SK-N-SH (cell line): ENCODE data around the gene WBP2. TPM values are rescaled to one million over a fixed set of nuclear protein-coding genes. Genes with fewer than 3 reads are reported as not detected.

Experiments used
- CTCF ChIA-PET: fragments of 300-600, 350-600 bp; formaldehyde crosslinking; extraction: SDS; loops from one replicate; lab custom pipeline; 2021; lab: Yijun Ruan, JAX
- POLR2A ChIA-PET: fragments of 350-600 bp; sonication (Branson Sonifier 250); formaldehyde crosslinking; extraction: SDS; loops from one replicate; lab custom pipeline; 2020; ENCODE audit warnings: antibody characterized with exemption, inconsistent platforms; lab: Yijun Ruan, JAX
- DNase-seq: peaks from one replicate; pipeline ENCODE4 v3.0.0; 2012
- H2AFZ ChIP-seq: fragments of 200-600 bp; sonication (generic); 2 replicates; pipeline ENCODE4 v1.8.1; 2016; ENCODE audit warnings: antibody characterized with exemption, mild to moderate bottlenecking, low read depth
- H3F3A ChIP-seq: fragments of 200-600 bp; sonication (generic); replicated peaks from 2 replicates; pipeline ENCODE3; 2016; ENCODE audit warnings: antibody characterized with exemption, mild to moderate bottlenecking; ENCODE audit not compliant: insufficient read depth
- H3K27ac ChIP-seq, 2 experiments: fragments of 200-500 bp in 1 of 2; fragments of 200-600 bp in 1 of 2; sonication (Bioruptor generic) in 1 of 2; sonication (generic), shearing (Covaris generic) in 1 of 2; 2 replicates each; pipeline versions ENCODE4 v1.5.1 to v1.6.1; 2014 to 2016; ENCODE audit warnings: low read depth in 2 of 2, inconsistent platforms in 1 of 2, low read length in 1 of 2, mild to moderate bottlenecking in 1 of 2, mixed read lengths in 1 of 2
- H3K27me3 ChIP-seq: fragments of 200-600 bp; sonication (generic), shearing (Covaris generic); 2 replicates; pipeline ENCODE4 v1.6.1; 2016; ENCODE audit warnings: mixed run types; ENCODE audit not compliant: insufficient read depth
- H3K36me3 ChIP-seq, 2 experiments: fragments of 200-500 bp in 1 of 2; fragments of 200-600 bp in 1 of 2; sonication (Bioruptor generic) in 1 of 2; sonication (generic) in 1 of 2; replicated peaks in 1 of 2; 2 replicates each; pipeline versions ENCODE3 to v1.5.1; 2014 to 2016; ENCODE audit warnings: low read length in 1 of 2, mild to moderate bottlenecking in 1 of 2; ENCODE audit not compliant: insufficient read depth in 2 of 2, control insufficient read depth in 1 of 2
- H3K4me1 ChIP-seq, 2 experiments: fragments of 200-500 bp in 1 of 2; fragments of 200-600 bp in 1 of 2; sonication (Bioruptor generic) in 1 of 2; sonication (generic), shearing (Covaris generic) in 1 of 2; 2 replicates each; pipeline versions ENCODE4 v1.5.1 to v1.6.1; 2014 to 2016; ENCODE audit warnings: low read depth in 1 of 2, low read length in 1 of 2, mixed run types in 1 of 2; ENCODE audit not compliant: insufficient read depth in 2 of 2, control insufficient read depth in 1 of 2
- H3K4me2 ChIP-seq: fragments of 200-600 bp; sonication (generic), shearing (Covaris generic); 2 replicates; pipeline ENCODE4 v1.6.1; 2017; ENCODE audit warnings: mixed run types
- H3K4me3 ChIP-seq, 2 experiments: fragments of 200-500 bp in 1 of 2; fragments of 200-600 bp in 1 of 2; sonication (Bioruptor generic) in 1 of 2; sonication (generic), shearing (Covaris generic) in 1 of 2; 2 replicates each; pipeline versions ENCODE4 v1.5.1 to v1.8.1; 2014 to 2016; ENCODE audit warnings: low read depth in 2 of 2, inconsistent platforms in 1 of 2, low read length in 1 of 2, mild to moderate bottlenecking in 1 of 2, mixed read lengths in 1 of 2, moderate library complexity in 1 of 2
- H3K79me2 ChIP-seq: fragments of 200-600 bp; sonication (generic); 2 replicates; pipeline ENCODE4 v1.8.1; 2017; ENCODE audit warnings: mild to moderate bottlenecking; ENCODE audit not compliant: insufficient read depth
- H3K9ac ChIP-seq: fragments of 200-600 bp; sonication (generic); 2 replicates; pipeline ENCODE4 v1.6.1; 2017; ENCODE audit warnings: mixed run types
- H3K9me2 ChIP-seq: fragments of 200-600 bp; sonication (generic); 2 replicates; pipeline ENCODE4 v1.6.1; 2017; ENCODE audit warnings: mixed run types
- H3K9me3 ChIP-seq: fragments of 200-600 bp; sonication (generic); 2 replicates; pipeline ENCODE4 v1.6.1; 2017; ENCODE audit warnings: mixed run types, mild to moderate bottlenecking, moderate library complexity
- H4K20me1 ChIP-seq: fragments of 200-600 bp; sonication (generic); 2 replicates; pipeline ENCODE4 v1.6.1; 2017; ENCODE audit warnings: mild to moderate bottlenecking, mixed run types; ENCODE audit not compliant: insufficient read depth
- CHD2 ChIP-seq: fragments of 150-350 bp; IDR thresholded peaks from 2 replicates; pipeline ENCODE4 v1.6.1; 2018; ENCODE audit warnings: low read length; ENCODE audit not compliant: partially characterized antibody
- ELF1 ChIP-seq: IDR thresholded peaks from 2 replicates; pipeline ENCODE4 v1.4.0; 2012
- FOXJ3 ChIP-seq: sonication (generic); formaldehyde crosslinking; IDR thresholded peaks from 2 replicates; pipeline ENCODE4 v1.5.1; 2020; ENCODE audit warnings: mild to moderate bottlenecking, missing genetic modification reagents
- IRF3 ChIP-seq: fragments of 150-350 bp; IDR thresholded peaks from 2 replicates; pipeline ENCODE4 v1.6.1; 2016; ENCODE audit warnings: mild to moderate bottlenecking, low read depth, low read length
- JUND ChIP-seq: IDR thresholded peaks from 2 replicates; pipeline ENCODE4 v1.4.0; 2012
- MAX ChIP-seq: IDR thresholded peaks from 2 replicates; pipeline ENCODE4 v1.4.0; 2012; ENCODE audit warnings: low read depth
- MEF2A ChIP-seq: IDR thresholded peaks from 2 replicates; pipeline ENCODE4 v1.4.0; 2012; ENCODE audit warnings: low read depth, borderline replicate concordance
- NFIC ChIP-seq: IDR thresholded peaks from 2 replicates; pipeline ENCODE4 v1.4.0; 2012; ENCODE audit warnings: borderline replicate concordance
- NRF1 ChIP-seq: IDR thresholded peaks from 2 replicates; pipeline ENCODE4 v1.6.1; 2012; ENCODE audit warnings: low read depth, mild to moderate bottlenecking, low read length
- RAD21 ChIP-seq: IDR thresholded peaks from 2 replicates; pipeline ENCODE4 v1.6.1; 2012; ENCODE audit warnings: mild to moderate bottlenecking, low read length
- RFX5 ChIP-seq: IDR thresholded peaks from 2 replicates; pipeline ENCODE4 v1.6.1; 2012; ENCODE audit warnings: mild to moderate bottlenecking, improper control_type of control experiment, low read length
- RXRA ChIP-seq: IDR thresholded peaks from 2 replicates; pipeline ENCODE4 v1.4.0; 2012; ENCODE audit warnings: low read depth, mild to moderate bottlenecking, borderline replicate concordance
- TAF1 ChIP-seq: IDR thresholded peaks from 2 replicates; pipeline ENCODE4 v1.6.1; 2012; ENCODE audit warnings: low read depth, mild to moderate bottlenecking, low read length, moderate library complexity, borderline replicate concordance
- TCF12 ChIP-seq: IDR thresholded peaks from 2 replicates; pipeline ENCODE4 v1.4.0; 2012
- TEAD4 ChIP-seq: IDR thresholded peaks from 2 replicates; pipeline ENCODE4 v1.4.0; 2012; ENCODE audit warnings: mild to moderate bottlenecking, borderline replicate concordance; ENCODE audit not compliant: insufficient read depth
- USF2 ChIP-seq: fragments of 150-350 bp; IDR thresholded peaks from 2 replicates; pipeline ENCODE4 v1.6.1; 2017; ENCODE audit warnings: antibody characterized with exemption, low read length, low read depth, borderline replicate concordance
- WGBS: methylation state at CpG from one replicate; pipeline ENCODE4 v1.1.6; 2017; ENCODE audit warnings: low lambda C conversion rate; 5-methylcytosine and 5-hydroxymethylcytosine counted together
- polyA plus RNA-seq, 3 experiments: library from polyadenylated mRNA; depleted of rRNA; stranded (reverse); fragments of >200 nt; gene quantifications; 2 replicates each; pipeline ENCODE4 v1.2.3, GENCODE V29; 2012

Gene WBP2
- polyA plus RNA-seq, 1 of the 3 experiments (the other 2 are of a cell fraction), result 55.8 TPM

- Histone ChIP-seq H3K27me3 (no peaks in the 10 kb centered on the region), H2AFZ (no peak overlapping the region), H3K4me1 (peaks cover 18 to 23% of the 10 kb centered on the region in 2 experiments; a peak in 3 of 4 replicates), H3K4me2 (no peak overlapping the region), H3K27ac (no peak overlapping the region), H4K20me1 (no peaks in the 10 kb centered on the region; the same call in 1 of the 2 replicates), H3K9ac (no peak overlapping the region), H3K79me2 (peaks cover 28% of the 10 kb centered on the region), H3F3A (peaks cover 15% of the 10 kb centered on the region), H3K9me3 (no peaks in the 10 kb centered on the region), H3K36me3 (peaks cover 28 to 51% of the 10 kb centered on the region in 2 experiments), H3K4me3 (no peak overlapping the region), H3K9me2 (no peaks in the 10 kb centered on the region)
- WGBS, result 81% methylated on average over 9 of the region's 9 CpGs
- DNase-seq, result no peak
- ChIA-PET POLR2A (no interaction called here), CTCF (interaction anchor here (0.8 to 16.1 kb wide), 11 partner anchors 12 to 311 kb away, joined by 3 to 326 read pairs (median 8); partner anchors contain the start of genes GALK1 and TRIM65)
- TF ChIP-seq RXRA (no peak), CHD2 (no peak)
Measured at GRCh38 chr17:75849724-75850123, 5.4 kb downstream of the WBP2 start.

- no peak for TF ChIP-seq ELF1
- no peak for TF ChIP-seq RAD21
- TF ChIP-seq TEAD4, result no peak
- TF ChIP-seq TAF1, result no peak
- no peak for TF ChIP-seq MAX
- no peak for TF ChIP-seq USF2
- no peak for TF ChIP-seq NRF1
- TF ChIP-seq MEF2A, result no peak
- no peak for TF ChIP-seq IRF3
- TF ChIP-seq TCF12, result no peak
- no peak for TF ChIP-seq RXRA
- no peak for TF ChIP-seq JUND
- no peak for TF ChIP-seq RFX5
- TF ChIP-seq NFIC, result no peak
- no peak for TF ChIP-seq FOXJ3 (CRISPR knock-in tag)
- Histone ChIP-seq H3K36me3 (peaks cover 28 to 51% of the 10 kb centered on the region in 2 experiments), H3K9me2 (no peaks in the 10 kb centered on the region), H3K4me2 (no peak overlapping the region), H2AFZ (no peak overlapping the region), H3K4me3 (no peak overlapping the region), H3K4me1 (peaks cover 15 to 24% of the 10 kb centered on the region in 2 experiments; a peak in 3 of 4 replicates), H4K20me1 (no peaks in the 10 kb centered on the region; the same call in 1 of the 2 replicates), H3K79me2 (peaks cover 25% of the 10 kb centered on the region), H3K27me3 (no peaks in the 10 kb centered on the region), H3F3A (peaks cover 10% of the 10 kb centered on the region), H3K9ac (no peak overlapping the region), H3K9me3 (no peaks in the 10 kb centered on the region), H3K27ac (no peak overlapping the region)
- POLR2A ChIA-PET, result no interaction called here
- CTCF ChIA-PET, result interaction anchor here (0.6 to 16.1 kb wide), 14 partner anchors 12 to 340 kb away, joined by 3 to 326 read pairs (median 6); partner anchors contain the start of genes GALK1, MRPL38 and TRIM65
- DNase-seq, result no peak
- 94% methylated on average over 11 of the region's 11 CpGs for WGBS
Measured at GRCh38 chr17:75849279-75849646, 5.9 kb downstream of the WBP2 start.
